Stimulated activated CD4-positive, alpha-beta T cell treated with anti-CD3 and anti-CD28 coated beads, Interleukin-2, amount 100 ng/mL, for 24 hours (primary cell): Measurements from ENCODE around the gene ADIPOQ.
"Not testable (repeated sequence)": the region's sequence is repeated elsewhere in the genome, so short reads cannot be mapped to it uniquely, and the experiment has no call there.

Experiments
- DNase-seq, 2 donors: peaks; one replicate each; pipeline ENCODE4 v3.0.0-alpha.2; 2020

The ADIPOQ gene

GRCh38 chr3:186826976-186827857 is 15.3 kb upstream of the ADIPOQ start:
- peak; percentile 84 to 88 for DNase-seq

- DNase-seq, result no peak
Observed at GRCh38 chr3:186828340-186828739, 14.2 kb upstream of the ADIPOQ start.

- no peak for DNase-seq
Observed at GRCh38 chr3:186831798-186832197, 10.7 kb upstream of the ADIPOQ start.

- DNase-seq, result no peak
Observed at GRCh38 chr3:186832276-186832675, 10.2 kb upstream of the ADIPOQ start.

GRCh38 chr3:186839874-186840641 is 2.5 kb upstream of the ADIPOQ start:
- no peak for DNase-seq

- DNase-seq, result no peak
Observed at GRCh38 chr3:186841620-186842019, 890 bp upstream of the ADIPOQ start.

- no peak for DNase-seq
Observed at GRCh38 chr3:186843039-186843432, 526 bp downstream of the ADIPOQ start.

- DNase-seq, result no peak
Observed at GRCh38 chr3:186844908-186845307, 2.4 kb downstream of the ADIPOQ start.

GRCh38 chr3:186845756-186846155 is 3.2 kb downstream of the ADIPOQ start:
- DNase-seq, result no peak

- DNase-seq, result no peak
Observed at GRCh38 chr3:186847437-186847836, 4.9 kb downstream of the ADIPOQ start.

- peak in 1 of 2 donors; percentile 14 for DNase-seq
Observed at GRCh38 chr3:186849374-186849975, 7.0 kb downstream of the ADIPOQ start.

- DNase-seq, result not testable (repeated sequence)
Observed at GRCh38 chr3:186851835-186852234, 9.3 kb downstream of the ADIPOQ start.

GRCh38 chr3:186852994-186853393 is 10.5 kb downstream of the ADIPOQ start:
- DNase-seq, result no peak

- DNase-seq, result no peak
Observed at GRCh38 chr3:186854146-186854545, 11.6 kb downstream of the ADIPOQ start.

- no peak for DNase-seq
Observed at GRCh38 chr3:186854954-186855353, 12.4 kb downstream of the ADIPOQ start.

- DNase-seq, result no peak
Observed at GRCh38 chr3:186857743-186858142, 15.2 kb downstream of the ADIPOQ start.

GRCh38 chr3:186865215-186865853 is 22.8 kb downstream of the ADIPOQ start:
- DNase-seq, result not testable (repeated sequence)

- DNase-seq, result not testable (repeated sequence)
Observed at GRCh38 chr3:186866095-186866494, 23.6 kb downstream of the ADIPOQ start.

GRCh38 chr3:186869253-186870100 is 27.0 kb downstream of the ADIPOQ start:
- no peak for DNase-seq

GRCh38 chr3:186870421-186871201 is 28.1 kb downstream of the ADIPOQ start:
- no peak for DNase-seq

- DNase-seq, result no peak
Observed at GRCh38 chr3:186871403-186871924, 29.0 kb downstream of the ADIPOQ start.
